ENCODE results near the gene SPATA24. TPM values are rescaled to one million over a fixed set of nuclear protein-coding genes. Genes with fewer than 3 reads are reported as not detected.

The SPATA24 gene
- total RNA-seq, 1 experiment from 2014 or later: 13.0 TPM

DNA sequence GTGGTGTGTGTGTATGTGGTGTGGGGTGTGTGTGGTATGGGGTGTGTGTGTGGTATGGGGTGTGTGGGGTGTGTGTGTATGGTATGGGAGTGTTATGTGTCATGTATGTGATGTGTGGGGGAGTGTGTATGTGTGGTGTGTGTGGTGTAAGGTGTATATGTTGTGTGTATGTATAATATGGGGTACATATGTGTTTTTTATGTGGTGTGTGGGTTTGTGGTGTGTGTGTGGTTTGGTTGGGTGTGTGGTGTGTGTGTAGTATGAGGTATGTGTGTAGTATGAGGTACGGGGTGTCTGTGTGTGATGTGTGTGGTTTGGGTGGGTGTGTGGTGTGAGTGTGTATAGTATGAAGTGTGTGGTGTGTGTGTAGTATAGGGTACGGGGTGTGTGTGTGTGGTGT is 47.3 kb upstream of the SPATA24 start:
- no peaks in the 10 kb centered on the region for H3K4me1 Mint-ChIP-seq
- H4K20me1 ChIP-seq (ENCODE audit: control insufficient read depth, insufficient read depth, insufficient read length): no peaks in the 10 kb centered on the region
- H3K9me3 Mint-ChIP-seq: no peaks in the 10 kb centered on the region
- no peak overlapping the region for H2BK15ac ChIP-seq (ENCODE audit: low read depth, low read length)
- H2BK12ac ChIP-seq (ENCODE audit: insufficient read length, low read depth, low read length): no peak overlapping the region
- no peak overlapping the region for H3K4ac ChIP-seq (ENCODE audit: low read depth, low read length)
- H3K27me3 Mint-ChIP-seq (ENCODE audit: low read depth): no peaks in the 10 kb centered on the region; the same call in 1 of the 2 replicates
- no peak overlapping the region for H3K27ac ChIP-seq (ENCODE audit: insufficient read length, low read depth, low read length)
- H3K79me2 ChIP-seq (ENCODE audit: insufficient read depth, low read length): no peaks in the 10 kb centered on the region
- H2BK20ac ChIP-seq (ENCODE audit: low read depth, low read length, poor library complexity, severe bottlenecking): no peak overlapping the region
- no peaks in the 10 kb centered on the region for H3K27me3 ChIP-seq (ENCODE audit: insufficient read depth, low read length)
- TF ChIP-seq, protein P1, sequence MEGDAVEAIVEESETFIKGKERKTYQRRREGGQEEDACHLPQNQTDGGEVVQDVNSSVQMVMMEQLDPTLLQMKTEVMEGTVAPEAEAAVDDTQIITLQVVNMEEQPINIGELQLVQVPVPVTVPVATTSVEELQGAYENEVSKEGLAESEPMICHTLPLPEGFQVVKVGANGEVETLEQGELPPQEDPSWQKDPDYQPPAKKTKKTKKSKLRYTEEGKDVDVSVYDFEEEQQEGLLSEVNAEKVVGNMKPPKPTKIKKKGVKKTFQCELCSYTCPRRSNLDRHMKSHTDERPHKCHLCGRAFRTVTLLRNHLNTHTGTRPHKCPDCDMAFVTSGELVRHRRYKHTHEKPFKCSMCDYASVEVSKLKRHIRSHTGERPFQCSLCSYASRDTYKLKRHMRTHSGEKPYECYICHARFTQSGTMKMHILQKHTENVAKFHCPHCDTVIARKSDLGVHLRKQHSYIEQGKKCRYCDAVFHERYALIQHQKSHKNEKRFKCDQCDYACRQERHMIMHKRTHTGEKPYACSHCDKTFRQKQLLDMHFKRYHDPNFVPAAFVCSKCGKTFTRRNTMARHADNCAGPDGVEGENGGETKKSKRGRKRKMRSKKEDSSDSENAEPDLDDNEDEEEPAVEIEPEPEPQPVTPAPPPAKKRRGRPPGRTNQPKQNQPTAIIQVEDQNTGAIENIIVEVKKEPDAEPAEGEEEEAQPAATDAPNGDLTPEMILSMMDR (conservative IDR thresholded peaks at IDR 0.05): no peak
- no peak overlapping the region for H3K56ac ChIP-seq (ENCODE audit: insufficient read length, low read depth, low read length)
- DNase-seq: no peak
- H3K9me3 ChIP-seq (ENCODE audit: control insufficient read depth, low read depth, low read length): no peaks in the 10 kb centered on the region
- no peak overlapping the region for H3K4me3 Mint-ChIP-seq
- H3K14ac ChIP-seq (ENCODE audit: insufficient read depth, low read length): no peak overlapping the region
- no peak overlapping the region for H3K18ac ChIP-seq (ENCODE audit: insufficient read length, low read depth, low read length)
- H3K23me2 ChIP-seq (ENCODE audit: insufficient read length, low read depth, low read length, poor library complexity, severe bottlenecking): no peaks in the 10 kb centered on the region
- H4K5ac ChIP-seq (ENCODE audit: insufficient read length, low read depth, low read length): no peak overlapping the region
- H2AFZ ChIP-seq (ENCODE audit: low read length): no peak overlapping the region
- no peak overlapping the region for H4K91ac ChIP-seq (ENCODE audit: insufficient read length, low read depth, low read length)
- no peaks in the 10 kb centered on the region for H3K79me1 ChIP-seq (ENCODE audit: insufficient read depth, low read depth, low read length, poor library complexity, severe bottlenecking)
- H3K27ac Mint-ChIP-seq: no peak overlapping the region
- H3K9ac ChIP-seq (ENCODE audit: extremely low read depth, insufficient read length, low read length): no peak overlapping the region
- H2BK5ac ChIP-seq (ENCODE audit: insufficient read length, low read length): no peak overlapping the region
- no peak overlapping the region for H3K4me2 ChIP-seq (ENCODE audit: insufficient read depth, insufficient read length, low read length)
- no peak overlapping the region for H3T11ph ChIP-seq (ENCODE audit: low read length)
- H3K4me1 ChIP-seq (ENCODE audit: insufficient read depth, low read length): no peaks in the 10 kb centered on the region
- no peak overlapping the region for H3K23ac ChIP-seq (ENCODE audit: insufficient read length, low read depth, low read length)
- no peak overlapping the region for H4K8ac ChIP-seq (replicated peaks; ENCODE audit: insufficient read length, low read depth, low read length)
- 100% methylated on average over 2 of the region's 2 CpGs for WGBS (ENCODE audit: extremely low coverage, insufficient read length, low lambda C conversion rate)
- no peak overlapping the region for H2BK120ac ChIP-seq (ENCODE audit: low read depth, low read length, poor library complexity, severe bottlenecking)
- no peak overlapping the region for H2AK5ac ChIP-seq (ENCODE audit: insufficient read length, low read length)
- H3K36me3 Mint-ChIP-seq (ENCODE audit: insufficient read depth in 1 of 3, low read depth in 3 of 3): no peaks in the 10 kb centered on the region
